ENCODE data around the gene SAPCD2.
"Not testable (repeated sequence)": the region's sequence is repeated elsewhere in the genome, so short reads cannot be mapped to it uniquely, and the experiment has no call there.

The SAPCD2 gene

DNA sequence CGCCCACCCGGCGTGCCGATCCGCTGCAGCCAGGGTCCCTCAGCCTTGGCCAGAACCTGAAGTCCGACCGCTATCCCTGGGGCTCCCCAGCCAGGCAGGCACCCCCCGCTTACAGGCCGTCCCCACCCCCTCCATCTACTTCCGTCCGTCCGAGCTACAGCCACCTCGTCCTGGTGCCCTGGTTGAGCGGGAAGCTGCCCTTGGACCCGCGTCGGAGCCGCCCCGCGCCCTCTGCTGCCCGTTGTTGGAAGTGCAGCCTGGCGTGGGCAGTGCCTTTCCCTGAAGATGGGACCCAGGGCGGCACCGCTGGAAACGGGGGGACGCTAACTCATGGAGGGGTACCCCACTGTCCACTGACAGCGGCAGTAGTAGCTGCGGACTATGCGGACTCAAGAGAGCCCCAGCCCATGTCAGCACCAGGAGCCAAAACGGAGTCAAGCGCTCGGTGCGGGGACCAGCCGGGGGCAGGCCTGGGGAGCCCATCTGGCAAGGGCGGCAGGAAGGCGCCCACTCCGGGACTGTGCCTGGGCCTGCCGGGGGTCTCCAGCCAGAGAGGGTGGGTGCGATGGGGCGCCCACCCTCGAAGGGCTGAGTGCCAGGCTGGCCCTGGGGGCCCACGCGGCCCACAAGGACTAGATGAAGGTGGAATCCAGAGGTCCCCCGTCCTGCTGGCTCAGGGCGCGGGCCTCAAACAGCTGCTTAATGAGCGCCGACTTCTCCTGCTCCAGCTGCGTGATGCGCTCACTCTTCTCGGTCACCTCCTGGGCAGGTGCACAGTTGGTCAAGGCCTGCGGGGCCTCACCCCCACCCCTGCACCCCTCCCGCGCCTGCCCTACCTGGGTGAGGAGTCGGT, 6.1 kb downstream of the SAPCD2 start:
- peak in 1 of 2 experiments; percentile 42 for DNase-seq

DNA sequence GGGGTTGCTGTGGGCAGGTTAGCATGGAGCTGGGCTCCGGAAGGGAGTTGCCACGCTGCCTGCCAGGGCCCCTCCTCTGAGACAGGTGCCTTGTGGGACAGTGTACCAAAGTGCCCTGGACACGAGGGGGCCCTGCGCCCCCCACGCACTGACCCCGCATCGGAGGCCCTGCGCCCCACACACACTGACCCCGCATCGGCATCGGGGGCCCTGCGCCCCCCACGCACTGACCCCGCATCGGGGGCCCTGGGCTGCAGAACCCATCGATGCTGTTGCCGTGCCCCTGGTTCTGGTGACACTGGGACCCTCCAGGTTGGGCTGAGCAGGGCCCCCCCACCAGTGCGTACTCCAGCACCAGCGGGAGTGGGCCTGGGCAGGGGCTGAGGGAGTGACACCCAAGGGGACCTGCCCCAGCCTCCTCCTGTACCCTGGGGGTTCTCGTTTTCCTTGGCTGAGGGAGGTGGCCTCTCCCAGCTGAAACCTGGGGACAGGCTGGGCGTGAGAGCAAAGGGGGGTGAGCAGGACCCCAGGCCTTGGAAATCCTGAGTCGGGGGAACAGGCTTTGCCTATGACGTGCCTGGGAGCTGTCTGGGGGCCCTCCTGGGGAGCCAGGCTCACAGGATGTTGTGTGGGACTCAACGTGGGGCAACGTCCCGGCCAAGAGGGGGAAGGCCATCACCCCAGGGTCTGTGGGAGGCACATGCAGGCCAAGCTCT, 6.9 kb downstream of the SAPCD2 start:
- DNase-seq: no peak

DNA sequence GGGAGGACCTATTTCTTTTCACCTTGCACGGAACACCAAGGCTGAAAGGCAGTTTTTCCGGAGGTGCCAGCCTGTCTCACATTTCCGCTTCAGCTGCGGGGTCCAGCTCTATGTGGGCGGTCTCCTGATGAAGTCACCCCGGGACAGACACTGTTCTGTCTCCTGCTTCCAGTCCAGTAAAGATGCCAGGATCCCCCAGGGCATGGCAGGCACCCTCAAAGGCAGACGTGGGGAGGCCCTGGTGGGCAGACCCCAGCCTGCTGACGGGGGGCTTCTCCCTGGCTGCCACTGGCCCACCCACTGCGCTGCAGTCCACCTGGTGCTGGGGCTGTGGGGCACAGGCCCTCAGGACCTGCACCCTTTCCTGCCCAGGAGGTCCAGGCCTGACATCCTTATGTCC, 7.6 kb downstream of the SAPCD2 start:
- DNase-seq: not testable (repeated sequence)

DNA sequence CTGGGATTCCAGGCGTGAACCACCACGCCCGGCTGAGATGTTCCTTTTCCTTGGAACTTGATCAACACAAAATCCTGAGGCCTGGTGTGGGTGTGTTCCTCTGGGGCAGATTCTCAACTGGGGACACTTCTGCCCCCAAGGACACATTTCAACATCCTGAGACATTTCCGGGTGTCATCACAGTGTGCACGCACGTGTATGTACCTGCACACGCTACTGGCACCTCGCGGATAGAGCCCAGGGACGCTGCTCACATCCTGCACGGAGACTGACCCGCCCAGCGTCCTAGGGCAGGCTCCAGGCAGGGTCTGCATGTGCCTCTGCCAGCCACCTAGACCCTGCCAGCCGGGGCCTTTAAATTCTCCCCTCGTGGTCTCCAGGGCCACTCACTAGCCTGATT, 8.0 kb downstream of the SAPCD2 start:
- no peak for DNase-seq

DNA sequence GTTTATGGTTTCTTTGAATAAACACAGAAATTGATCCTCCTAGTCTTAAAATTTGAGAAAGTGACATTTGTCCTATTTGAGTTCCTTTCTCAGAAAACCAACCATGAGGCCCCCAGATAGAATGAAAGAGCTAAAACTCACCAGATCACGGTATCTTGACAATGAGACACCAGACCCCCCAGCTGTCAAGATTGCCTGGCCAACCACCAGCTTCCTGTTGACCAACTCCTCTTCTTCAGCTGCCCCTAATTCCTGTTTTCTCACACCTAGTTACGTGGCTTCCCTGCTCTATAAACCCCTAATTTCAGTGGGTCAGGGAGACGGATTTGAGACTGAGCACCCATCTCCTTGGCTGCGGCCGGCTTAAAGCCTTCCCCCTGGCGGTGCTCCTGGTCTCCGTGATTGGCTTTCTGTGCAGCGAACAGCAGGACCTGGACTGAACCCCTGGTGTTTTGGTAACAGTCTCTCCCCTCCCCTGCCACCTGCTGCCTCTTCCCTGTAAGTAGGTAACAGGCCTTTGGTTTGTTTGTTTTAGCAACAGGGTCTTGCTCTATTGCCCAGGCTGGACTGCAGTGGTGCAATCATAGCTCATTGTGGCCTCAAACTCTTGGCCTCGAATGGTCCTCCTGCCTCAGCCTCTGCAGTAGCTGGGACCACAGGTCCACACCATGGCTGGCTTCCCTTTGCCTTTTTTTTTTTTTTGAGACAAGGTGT, 11.7 kb downstream of the SAPCD2 start:
- peak; percentile 32 to 75 for DNase-seq

DNA sequence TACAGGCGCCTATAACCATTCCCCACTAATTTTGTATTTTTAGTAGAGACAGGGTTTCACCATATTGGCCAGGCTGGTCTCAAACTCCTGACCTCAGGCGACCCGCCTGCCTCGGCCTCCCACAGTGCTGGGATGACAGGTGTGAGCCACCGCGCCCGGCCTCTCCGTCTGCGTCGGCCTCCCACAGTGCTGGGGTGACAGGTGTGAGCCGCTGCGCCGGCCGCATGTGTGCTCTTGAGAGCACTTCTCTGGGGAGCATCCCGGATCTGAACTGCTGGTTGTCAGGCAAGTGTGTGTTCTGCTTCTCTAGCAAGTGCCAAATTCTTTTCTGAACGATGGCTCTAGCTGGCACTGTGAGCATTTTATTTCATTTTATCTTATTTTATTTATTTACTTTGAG, 12.8 kb downstream of the SAPCD2 start:
- peak; percentile 78 to 85 for DNase-seq

DNA sequence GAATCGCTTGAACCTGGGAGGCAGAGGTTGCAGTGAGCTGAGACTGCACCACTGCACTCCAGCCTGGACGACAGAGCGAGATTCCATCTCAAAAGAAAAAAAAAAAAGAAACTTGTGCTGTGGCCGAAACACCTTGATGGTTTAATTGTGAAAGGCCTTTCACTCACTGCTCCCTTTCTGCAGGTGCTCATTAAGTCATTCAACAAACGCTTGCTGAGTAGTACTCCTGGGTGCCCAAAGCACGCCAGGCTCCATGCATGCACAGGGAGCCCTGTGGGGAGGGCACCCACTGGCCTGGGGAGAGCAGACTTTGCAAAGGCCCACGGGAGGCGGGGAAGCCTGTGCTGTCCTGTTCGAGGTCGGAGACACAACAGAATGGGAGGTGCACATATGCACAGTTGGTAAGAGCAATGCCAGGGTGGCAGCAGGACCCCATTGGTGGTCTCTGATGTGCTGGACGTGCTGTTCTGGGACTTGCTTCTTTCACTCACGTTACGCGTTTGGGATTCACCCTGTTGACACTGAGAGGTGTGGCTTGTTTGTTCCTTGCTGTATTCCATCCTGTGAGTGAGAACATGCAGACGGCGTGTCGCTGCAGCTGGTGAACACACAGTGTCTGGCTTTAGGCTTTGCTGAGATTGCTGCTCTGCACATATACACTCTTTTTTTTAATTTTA, 13.5 kb downstream of the SAPCD2 start:
- DNase-seq: no peak

DNA sequence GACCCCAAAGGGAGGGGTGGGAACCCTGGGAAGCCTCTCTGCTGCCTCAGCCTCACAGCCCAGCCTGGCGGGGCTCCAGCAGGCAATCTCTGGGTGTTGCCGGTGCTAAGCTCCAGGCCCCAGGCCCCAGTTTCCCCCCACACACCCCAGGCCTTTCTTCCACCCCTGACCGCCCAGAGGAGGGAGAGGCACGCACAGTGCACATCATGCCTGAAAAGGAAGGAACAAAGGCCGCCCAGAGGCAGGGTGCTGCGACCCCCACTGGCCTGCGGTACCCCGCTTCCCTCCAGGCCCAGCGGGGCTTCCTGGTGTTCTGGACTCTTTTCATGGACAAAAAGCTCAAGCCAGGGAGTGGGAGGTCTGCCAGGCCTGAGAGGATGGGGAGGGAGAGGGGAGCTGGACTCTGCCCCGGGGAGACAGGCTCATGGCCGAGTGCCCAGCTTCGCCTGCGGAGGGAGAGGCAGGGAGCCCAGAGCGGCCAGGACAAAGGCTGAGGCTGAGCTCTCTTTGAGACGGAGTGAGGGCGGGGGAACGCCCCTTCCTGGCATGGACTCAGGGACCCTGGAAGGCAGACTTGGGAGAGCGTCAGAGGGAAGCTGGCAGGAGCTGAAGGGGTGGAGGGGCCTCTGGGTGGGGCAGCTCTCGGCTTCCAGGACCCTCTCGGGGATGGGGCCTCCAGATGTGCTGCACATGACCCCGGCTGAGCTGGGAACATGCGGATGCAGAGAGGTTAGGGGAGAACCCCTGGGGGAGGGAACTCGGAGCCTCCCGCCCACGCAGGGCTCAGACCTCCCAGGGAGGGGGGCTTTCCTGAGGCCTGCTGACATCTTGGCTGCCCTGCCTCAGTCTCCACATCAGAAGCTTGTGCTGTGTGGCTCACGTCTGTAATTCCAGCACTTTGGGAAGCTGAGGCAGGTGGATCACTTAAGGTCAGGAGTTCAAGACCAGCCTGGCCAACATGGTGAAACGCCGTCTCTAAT, 14.7 kb downstream of the SAPCD2 start:
- no peak for DNase-seq

DNA sequence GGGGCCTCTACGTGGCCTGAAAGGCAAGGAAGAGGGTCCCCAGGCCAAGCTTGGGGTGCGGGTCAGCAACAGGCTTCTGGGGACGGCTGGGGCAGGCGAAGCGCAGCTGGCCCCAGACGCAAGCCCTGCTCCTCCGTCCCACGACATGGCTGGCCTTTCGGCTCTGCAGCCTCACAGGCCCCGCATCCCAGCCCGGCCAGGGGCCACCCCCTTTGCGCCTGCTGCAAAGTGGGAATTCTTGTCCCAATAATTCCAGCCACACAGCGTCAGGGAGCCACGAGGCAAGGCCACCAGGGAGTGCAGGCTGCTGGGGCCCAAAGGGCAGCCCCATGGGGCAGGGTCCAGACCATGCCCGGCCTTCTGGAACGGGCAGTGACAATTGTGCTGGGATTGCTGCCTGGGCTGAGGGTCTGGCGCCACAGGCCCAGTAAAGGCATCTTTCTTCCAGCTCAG, 15.4 kb downstream of the SAPCD2 start:
- no peak for DNase-seq

DNA sequence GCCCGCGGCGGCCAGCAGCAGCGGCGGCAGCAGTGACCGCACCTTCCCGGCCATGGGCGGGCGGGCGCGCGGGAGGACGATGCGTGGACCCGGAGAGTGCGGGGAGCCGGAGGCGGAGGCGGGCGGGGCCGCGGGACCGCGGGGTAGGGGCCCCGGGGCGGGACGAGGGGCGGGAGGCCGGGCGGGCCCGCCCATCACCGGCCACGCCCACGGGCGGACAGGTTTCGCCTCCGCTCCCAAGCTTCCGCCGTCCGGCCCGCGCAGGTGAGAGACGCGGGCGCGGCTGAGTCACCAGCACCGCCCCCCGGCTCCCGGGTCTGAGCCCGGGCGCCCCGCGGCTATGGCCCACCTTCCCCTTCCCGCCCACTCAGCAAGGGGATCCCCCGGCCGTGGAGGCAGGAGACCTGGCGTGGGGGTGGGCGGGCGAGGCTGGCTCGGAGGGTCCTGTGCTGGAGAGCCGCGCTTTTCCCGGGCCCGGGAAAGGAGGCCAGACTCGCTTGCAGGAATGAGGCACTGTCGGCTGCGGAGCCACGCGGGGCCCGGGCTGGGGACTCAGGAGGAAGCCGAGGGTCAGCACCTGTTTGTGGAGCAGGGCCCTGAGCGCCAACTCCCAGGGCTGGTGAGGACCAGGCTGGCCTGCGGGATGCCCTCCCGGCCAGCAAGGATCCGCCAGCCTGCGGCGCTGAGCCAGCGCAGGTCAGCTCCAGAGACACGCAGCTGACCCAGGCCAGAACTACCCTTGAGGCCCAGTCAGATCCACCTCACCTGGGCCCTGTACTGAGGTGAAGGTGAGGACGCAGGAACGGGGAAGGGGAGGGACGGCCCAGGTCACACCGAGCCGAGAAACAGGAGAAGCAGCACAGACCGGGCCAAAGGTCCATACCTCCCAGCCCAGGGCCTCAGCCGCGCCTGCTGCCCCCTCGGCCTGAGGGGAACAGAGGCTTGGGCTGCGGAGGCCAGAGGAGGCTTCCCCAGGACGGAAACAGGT, 16.1 kb downstream of the SAPCD2 start, which contains the start of gene ENTPD2:
ENTPD2 (minus strand) TSS at position 118 of the 988 bp plus-strand sequence; CDS start at position 54, 64 bp downstream.
- no peak for DNase-seq

DNA sequence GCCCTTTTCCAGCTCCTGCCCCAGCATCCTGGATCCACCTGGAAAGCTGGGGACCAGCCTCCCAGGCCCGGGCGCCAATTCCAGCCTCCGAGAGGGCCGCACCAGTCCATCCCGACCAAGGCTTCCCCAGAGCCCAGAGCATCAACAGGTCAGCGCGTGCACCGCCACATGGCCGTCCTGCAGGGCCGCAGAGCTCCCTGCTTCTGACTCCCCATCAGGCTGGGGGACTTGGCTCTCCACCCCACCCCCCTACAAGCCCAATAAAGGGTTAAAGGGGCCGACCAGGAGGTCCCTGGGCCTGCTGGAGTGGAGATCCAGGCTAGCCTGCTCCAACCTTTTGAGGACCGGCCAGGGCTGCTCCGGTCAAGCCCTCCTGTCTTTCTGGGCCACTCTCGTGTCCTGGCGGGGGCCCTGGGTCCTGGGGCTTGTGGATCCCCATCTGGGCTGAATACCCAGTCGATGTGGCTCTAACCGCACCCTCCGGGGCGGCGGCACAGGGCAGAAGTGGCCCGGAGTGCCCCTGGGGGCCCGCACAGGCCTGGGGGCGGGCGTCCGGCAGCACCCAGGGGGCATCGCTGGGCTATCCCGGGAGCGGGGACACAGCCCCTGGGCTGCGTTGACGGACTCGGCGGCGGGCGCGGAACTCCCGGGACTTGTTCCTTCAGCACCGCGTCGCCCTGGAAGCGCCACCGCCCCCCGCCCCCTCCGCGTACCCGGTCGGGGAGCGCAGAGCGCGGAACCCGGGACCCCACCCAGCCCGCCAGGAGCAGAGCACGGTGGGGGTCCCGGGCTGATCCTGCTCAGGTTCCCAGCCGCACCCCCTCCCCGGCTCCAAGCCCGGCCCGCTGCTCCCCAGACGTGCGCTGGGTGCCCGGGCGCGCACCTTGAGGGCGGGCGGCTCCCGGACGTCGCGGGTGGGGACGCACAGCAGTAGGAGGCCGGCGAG, 17.1 kb downstream of the SAPCD2 start:
- no peak for DNase-seq

DNA sequence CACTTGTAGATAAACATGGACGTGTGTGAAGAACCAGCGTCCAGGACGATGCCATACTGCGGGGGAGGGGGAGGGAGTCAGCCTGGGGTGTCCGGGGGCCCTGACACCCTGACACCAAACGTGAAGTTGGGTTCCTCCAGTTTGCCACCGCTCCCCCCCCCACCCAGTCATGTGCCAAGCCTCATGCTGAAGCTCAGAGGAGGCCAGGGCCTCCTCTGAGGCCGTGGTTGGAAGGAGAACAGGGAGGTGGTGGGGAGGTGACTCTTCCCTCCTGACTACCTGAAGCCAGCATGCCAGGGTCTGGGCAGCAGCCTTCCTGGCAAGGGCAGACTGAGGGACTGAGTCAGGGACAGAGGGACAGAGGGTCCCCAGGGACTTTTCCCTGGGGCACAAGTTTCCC, 18.1 kb downstream of the SAPCD2 start:
- no peak for DNase-seq

DNA sequence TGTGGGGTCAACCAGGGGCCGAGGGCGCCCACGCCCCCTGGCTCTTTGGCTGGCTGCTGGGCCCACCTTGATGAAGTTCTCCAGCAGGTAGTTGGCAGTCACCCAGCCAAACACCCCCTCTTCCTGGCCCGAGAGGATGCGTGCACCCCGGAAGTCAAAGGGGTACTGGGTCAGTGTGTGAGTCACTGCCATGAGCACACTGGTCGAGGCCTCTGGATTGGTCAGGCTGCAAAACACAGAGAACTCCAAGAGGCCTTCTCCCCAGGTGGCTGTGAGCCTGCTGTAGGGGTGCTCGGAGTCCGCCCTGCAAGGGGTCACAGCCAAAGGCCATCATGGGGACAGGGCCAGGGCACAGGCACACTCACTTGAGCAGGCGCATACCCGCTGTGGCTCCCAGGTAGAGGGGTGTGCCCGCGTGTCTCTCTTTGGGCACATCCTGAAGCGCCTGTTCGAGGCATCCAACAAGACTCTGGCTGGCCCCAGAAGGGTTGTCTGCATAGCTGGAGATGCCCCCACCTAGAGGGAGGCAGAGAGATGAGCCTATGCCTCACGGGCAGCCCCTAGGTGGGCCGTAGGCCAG, 19.1 kb downstream of the SAPCD2 start:
- DNase-seq: no peak

DNA sequence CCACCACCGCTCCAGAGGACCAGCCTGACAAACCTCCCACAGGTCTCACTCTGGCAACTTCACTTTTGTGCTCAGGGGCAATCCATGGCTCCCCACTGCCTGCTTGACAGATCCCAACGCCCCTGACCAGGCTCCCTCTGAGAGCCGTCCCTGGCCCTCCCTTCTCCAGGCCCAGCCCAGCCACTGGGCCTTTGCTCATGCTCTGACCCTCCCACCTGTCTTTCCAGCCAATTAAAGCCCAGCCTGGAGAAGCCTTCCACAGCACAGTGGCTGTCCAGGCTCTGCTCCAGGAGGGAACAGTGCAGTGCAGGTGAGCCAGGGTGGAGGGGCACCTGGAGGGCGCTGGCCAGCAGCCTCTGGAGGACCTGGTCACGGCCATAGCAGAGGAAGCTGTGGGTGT, 19.8 kb downstream of the SAPCD2 start:
- DNase-seq: no peak

DNA sequence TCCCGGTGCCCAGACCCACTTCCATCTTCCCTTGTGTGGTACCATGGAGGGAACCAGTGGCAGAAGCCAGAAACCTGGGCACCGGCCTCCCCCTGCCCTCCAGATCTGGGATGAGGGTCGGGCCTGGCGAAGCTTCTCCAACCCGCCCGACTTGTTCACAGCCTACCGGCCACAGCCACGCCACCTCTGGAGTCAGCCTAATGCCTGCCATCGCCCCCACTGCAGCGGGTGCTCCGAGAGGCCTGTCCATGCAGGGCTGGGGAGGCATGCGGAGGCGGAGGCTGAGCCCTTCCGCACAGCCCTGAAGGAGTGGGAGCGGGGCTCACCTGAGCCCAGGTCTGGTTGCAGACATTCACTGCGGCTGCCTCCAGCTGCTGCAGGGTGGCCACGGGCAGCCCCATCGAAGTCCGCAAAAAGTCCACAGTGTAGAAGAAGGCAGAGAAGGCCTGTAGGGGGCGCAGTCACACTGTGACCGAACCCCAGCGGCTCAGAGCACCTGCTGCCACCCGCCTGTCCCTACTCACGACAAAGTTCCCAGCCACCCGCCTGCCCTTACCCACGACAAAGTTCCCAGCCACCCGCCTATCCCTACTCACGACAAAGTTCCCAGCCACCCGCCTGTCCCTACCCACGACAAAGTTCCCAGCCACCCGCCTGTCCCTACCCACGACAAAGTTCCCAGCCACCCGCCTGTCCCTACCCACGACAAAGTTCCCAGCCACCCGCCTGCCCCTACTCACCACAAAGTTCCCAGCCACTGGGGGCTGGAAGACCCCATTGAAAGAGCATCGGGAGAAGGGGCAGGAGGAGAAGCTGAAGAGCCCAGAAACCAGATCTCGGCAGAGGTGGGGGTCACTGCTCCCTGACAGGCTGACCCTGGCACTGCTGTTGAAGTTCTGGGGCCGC, 20.6 kb downstream of the SAPCD2 start:
- peak; percentile 53 to 75 for DNase-seq

DNA sequence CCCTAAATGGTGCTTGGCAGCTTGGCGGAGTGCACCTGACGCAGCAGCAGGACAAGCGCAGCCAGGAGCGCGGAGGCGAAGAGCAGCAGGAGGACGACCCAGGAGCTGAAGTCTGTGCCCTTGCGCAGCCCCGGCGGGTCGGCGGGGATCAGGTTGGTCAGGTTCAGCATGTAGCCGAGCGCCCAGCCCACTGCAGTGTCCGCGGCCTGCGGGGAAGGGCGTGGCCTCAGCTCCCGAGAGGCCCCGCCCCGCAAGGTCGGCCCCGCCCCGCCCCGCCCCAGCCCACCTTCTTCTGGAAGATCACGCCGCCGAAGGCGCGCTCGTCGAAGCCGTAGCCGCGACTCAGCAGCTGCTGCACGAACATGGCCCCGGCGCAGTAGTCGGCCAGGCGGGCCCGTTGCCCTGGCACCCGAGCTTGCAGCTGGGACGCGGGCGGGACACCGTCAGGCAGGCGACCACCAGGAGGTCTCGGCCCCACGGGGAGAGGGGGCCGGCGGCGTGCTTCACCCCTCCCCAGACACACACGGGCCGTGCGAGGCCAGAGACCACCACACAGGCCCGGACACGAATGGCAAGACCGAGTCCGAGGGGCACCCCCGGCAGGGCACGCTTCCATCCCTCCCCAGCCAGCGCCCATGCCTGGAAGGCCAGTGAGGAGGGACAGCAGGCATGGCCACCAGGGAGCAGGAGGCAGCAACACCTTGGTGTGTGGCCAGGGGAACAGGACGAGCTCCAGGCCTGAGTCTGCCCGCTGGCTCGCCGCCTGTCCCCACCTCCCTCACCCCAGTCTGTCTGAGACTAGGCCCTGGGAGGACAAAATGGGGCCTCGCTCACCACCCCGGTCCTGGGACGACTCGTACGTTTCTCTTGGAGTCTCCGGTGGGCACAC, 21.5 kb downstream of the SAPCD2 start:
- peak in 1 of 2 experiments; percentile 37 for DNase-seq
